Stomach (tissue), 4 donors: Measurements from ENCODE around the gene ENOX1.

Experiments used
- POLR2A ChIP-seq, 4 donors: fragments of 450-650 bp; IDR thresholded peaks; one replicate each; pipeline ENCODE4 v1.6.1; 2016; ENCODE audit warnings: antibody characterized with exemption in 4 of 4, control low read depth in 2 of 4, mild to moderate bottlenecking in 1 of 4, moderate library complexity in 1 of 4
- POLR2AphosphoS5 ChIP-seq, 3 donors: sonication (generic); formaldehyde crosslinking; IDR thresholded peaks; one replicate each; pipeline ENCODE4 v1.6.1; 2016; ENCODE audit warnings: antibody characterized with exemption in 3 of 3
- TF ChIP-seq, protein P1 (sequence below), 7 experiments: fragments of 450-650 bp in 4 of 7; fragments of 200-600 bp in 3 of 7; sonication (generic) in 3 of 7; IDR thresholded peaks; one replicate each; pipeline ENCODE4 v1.5.1; 2016 to 2019; ENCODE audit warnings: antibody characterized with exemption in 7 of 7, control low read depth in 2 of 7, mild to moderate bottlenecking in 1 of 7

DNA sequence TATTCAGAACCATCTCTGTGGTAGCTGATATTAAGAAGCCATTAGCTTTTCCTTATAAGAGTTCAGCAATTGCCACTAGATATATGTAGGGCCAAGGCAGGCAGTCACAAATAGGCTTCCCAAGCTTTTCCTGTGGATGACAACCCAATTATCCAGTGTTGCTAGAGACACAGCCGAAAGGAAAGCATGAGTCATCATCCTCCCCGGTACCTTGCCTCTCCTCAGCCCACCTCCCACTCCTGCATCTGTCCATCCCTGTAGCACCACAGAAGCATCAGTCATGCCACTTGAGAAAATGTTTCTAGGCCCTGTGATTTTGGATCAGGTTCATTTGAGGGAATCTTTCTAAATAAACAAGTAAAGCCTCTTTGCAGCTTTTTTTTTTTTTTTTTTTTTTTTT is 559.1 kb downstream of the ENOX1 start:
- TF ChIP-seq POLR2A (IDR thresholded peaks at IDR 0.05) (no peak), POLR2AphosphoS5 (IDR thresholded peaks at IDR 0.05) (no peak)
- TF ChIP-seq, protein P1, sequence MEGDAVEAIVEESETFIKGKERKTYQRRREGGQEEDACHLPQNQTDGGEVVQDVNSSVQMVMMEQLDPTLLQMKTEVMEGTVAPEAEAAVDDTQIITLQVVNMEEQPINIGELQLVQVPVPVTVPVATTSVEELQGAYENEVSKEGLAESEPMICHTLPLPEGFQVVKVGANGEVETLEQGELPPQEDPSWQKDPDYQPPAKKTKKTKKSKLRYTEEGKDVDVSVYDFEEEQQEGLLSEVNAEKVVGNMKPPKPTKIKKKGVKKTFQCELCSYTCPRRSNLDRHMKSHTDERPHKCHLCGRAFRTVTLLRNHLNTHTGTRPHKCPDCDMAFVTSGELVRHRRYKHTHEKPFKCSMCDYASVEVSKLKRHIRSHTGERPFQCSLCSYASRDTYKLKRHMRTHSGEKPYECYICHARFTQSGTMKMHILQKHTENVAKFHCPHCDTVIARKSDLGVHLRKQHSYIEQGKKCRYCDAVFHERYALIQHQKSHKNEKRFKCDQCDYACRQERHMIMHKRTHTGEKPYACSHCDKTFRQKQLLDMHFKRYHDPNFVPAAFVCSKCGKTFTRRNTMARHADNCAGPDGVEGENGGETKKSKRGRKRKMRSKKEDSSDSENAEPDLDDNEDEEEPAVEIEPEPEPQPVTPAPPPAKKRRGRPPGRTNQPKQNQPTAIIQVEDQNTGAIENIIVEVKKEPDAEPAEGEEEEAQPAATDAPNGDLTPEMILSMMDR (IDR thresholded peaks at IDR 0.05) = no peak
